ENCODE measurements around the gene RGL1.

GRCh38 chr1:183840140-183840539 lies 35.2 kb downstream of the RGL1 start:
- TF ChIP-seq CTCF (IDR thresholded peaks at IDR 0.05), result no peak
- no peak for TF ChIP-seq POLR2A (IDR thresholded peaks at IDR 0.05)
